GM11168 (cell line): ENCODE measurements around the gene CPA2.
"Not testable (repeated sequence)": the region's sequence is repeated elsewhere in the genome, so short reads cannot be mapped to it uniquely, and the experiment has no call there.

Experiments
- in situ Hi-C: fragments of 300-500 bp; cut with MboI; formaldehyde crosslinking; loops from one replicate; pipeline ENCODE4 v1.12.0; 2022; ENCODE audit warnings: low sequenced_read_pairs; ENCODE audit not compliant: unreplicated experiment

Gene CPA2

DNA sequence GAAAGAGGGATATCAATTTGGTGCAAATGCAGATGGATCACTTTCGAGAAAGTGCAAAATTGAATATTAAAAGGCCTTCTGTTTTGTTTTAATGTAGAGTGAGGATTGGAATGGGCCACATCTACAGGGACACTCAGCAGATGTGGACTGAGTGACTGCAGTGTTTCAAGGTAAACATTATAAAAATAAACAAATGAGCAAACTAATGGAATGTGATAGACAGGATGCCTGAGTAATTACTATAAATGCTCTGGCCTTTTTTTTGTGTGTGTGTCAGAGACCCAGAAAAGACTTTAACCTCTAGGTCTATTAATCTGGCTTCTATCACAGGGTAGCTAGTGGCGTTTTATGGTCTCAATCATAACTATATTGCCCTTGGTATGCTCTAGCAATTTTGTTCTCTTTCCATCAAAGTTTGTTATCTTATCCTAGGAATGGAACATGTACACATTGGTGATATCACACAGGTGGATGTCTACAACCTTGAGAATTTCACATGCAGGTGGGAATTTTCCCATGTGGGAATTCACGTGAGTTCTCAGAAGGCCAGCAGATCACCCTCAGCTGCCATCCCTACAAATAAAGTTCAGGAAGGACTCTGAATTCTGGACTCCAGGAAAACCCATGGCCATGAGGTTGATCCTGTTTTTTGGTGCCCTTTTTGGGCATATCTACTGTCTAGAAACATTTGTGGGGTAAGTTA, at the start of gene CPA2:
TSS of gene CPA2 (plus strand) at position 606 of the 703 bp plus-strand sequence. CDS start at position 625, 19 bp downstream.
- in situ Hi-C loops = no loop called here

DNA sequence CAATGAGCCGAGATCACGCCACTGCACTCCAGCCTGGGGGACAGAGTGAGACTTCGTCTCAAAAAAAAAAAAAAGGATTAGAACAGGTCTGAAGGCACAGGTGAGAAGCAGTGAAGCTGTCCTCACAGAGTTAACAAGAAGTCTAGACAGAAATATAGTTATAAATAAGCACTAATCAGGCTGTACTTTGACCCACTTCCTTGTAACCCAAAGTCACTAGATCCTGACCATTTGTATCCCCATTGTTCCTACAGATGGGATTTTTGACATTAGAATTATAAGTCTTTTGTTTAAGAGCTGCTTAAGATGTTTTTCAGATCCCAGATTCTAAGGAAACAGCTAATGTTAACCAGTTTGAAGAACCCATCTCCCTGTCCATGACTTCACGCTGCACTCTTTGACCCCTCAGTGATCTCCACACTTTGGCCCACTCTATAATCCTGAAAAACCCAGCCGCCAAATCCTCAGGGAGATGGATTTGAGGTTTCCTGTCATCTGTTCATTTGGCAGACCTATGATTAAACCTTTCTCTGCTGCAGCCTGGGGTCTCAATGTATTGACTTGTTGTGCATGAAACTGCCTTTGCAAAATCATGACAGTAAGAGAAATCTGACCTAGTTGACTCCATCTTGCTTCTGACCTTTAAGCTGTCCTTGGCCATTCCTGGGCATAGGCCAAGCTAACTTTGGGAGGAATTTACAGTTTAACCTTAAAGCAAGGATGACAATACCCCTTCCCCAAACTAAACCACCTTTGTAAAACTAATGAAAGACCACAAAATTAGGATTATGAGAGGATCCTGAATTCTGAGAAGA, 47.6 kb upstream of the CPA2 start:
- in situ Hi-C loops = no loop called here

DNA sequence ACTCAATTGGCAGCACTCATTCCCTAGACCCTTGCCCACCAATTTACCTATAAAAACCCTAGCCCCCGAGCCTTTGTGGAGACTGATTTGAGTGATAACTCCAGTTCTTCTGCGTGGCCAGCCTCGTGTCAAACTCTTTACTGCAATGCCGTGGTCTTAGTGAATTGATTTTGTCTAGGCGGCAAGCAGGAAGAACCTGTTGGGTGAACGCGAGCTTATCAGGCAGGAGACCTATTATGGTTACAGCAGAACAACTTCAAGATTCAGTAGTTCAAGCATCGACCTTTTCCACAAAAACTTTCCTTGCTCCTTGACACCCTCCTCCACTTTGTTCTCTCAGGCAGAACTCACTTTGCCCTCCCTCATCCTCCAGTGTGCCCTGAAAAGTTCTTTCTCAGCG, 46.8 kb upstream of the CPA2 start:
- in situ Hi-C loops = no loop called here

DNA sequence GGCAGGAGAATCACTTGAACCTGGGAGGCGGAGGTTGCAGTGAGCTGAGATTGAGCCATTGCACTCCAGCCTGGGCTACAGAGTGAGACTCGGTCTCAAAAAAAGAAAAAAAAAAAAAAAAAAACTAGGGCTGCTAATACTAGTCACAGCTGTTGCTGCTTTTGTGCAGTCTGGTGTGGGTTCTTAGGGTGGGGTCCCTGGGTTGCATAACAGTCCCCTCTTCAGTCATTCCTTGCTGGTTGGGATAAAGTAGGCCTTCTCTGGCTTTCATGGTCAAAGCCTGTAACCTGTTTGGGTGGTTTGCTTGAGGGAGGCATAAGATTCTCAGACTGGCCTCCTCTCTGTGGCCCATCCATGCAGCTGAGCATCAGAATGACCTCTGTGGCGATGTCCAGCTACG, 44.9 kb upstream of the CPA2 start:
- in situ Hi-C loops = no loop called here

DNA sequence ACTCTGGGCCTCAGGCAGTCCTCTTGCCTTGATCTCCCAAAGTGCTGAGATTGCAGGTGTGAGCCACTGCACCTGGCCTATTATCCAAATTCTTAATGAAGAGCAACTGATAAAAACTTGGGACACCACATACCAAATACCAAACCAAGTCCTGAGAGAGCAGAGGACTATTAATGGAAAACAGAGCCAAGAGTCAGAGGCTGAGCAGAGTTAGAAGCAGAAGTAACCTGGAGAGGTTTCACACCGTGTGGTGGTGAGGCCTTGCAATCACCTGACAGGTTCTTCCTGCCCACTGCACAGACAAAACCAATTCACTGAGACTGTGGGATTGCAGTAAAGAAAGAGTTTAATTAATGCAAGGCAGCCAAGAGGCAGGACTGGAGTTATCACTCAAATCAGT, 43.0 kb upstream of the CPA2 start:
- in situ Hi-C loops = no loop called here

DNA sequence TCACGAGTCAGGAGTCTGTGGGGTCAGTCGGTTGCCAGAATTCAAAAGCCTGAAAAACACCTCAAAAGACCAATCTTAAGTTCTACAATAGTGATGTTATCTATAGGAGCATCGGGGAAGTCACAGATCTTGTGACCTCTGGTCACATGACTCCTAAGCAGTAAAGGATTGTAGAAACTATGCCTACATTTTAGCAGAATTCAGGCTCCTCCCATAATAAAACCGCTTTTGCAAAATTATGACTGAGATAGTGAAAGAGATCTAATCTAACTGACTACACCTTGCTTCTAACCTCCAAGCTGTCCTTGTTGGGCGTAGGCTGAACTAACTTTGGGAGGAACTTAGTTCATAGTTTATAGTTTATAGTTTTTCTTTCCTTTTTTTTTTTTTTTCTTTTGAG, 42.5 kb upstream of the CPA2 start:
- in situ Hi-C loops = no loop called here

DNA sequence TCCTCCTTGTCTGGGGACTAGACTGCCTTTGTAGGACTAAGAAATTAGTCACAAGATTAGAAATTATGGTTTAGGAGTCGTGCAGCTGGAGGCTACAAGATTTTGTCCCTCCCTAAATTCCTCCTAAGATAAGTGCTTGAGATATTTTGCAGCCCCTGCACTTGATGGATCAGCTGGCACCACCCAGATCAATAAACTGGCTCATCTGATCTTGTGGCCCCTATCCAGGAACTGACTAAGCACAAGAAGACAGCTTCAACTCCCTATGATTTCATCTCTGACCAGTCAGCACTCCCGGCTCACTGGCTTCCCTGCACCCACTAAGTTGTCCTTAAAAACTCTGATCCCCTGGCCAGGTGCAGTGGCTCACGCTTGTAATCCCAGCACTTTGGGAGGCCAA, 41.7 kb upstream of the CPA2 start:
- in situ Hi-C loops = not testable (repeated sequence)

DNA sequence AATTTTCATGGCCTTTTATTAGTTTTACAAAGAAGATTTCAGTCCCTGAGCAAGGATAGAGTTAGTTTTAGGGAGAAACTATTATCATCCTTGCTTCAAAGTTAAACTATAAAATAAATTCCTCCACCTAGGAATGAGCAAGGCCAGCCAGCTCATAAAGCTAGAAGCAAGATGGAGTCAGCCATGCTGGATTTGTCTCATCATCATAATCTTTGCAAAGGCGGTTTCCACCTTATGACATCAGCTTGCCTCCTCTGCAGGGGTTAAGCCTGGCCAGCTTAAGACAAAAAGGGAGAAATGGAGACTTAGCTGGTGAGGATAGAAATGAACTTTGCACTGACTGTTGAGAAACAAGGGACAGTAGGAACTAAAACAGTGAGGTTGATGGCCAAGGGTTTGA, 40.3 kb upstream of the CPA2 start:
- in situ Hi-C loops = no loop called here

DNA sequence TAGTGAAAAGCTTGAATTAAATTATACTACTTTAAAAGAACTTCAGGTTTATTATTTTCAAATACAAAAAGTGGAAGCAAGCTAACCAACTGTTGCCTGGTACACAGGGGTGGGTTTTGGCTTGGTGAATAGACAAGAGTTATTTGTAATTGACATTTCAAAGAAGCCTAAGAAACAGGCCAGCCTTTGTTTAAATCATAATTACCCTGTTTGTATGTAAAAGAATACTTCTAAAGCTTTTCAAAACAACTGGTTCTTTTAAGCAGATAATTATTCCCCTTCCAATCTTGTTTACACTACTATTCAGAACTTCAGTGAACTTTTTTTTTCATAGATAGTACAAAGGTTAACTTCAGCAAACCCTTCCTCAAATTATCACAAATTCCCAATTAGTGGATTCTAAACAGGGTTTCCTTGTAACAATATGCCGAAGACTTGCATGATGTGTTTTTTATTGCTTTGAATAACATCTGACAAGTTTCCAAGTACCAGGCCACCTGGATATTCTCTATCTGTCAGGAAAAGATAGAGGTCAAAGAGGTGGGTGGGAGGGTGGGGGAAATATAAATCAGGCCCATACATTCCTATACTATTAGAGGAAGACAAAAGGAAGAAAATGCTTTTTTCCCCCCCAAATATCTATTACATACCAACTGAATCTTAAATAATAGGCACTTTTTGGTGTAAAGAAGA, 38.6 kb upstream of the CPA2 start:
- in situ Hi-C loops = no loop called here

DNA sequence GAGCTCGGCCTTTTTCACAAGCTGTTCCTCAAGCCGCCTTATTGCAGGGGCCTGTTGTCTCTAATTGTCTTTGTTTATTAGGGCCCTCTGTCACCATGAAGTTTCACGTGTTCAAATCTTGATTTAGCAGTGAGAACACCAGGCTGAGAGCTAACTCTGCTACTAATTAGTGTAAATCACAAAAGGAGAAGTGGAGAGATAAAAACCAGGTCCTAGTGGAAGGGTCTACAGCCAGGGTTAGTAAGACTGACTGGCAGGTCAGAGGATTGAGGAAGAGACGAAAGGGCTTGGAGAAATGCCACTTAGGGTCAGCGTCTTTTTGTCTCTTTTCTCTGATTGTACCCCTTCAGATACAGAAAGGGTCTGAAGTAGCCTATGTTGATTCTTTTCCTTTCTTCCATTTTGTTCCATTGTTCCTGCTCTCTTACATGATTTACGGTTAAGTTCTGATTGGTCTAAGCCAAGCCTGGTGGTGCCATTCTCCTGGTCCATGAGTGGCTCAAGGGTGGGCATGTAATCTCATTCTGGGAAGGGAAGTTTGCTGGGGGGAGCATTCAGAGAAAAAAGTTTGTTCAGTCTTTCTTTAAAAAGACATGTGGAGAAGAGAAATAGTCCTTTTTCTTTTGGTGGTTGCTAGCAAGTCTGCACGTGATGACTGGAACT, 37.7 kb upstream of the CPA2 start:
- in situ Hi-C loops = no loop called here

DNA sequence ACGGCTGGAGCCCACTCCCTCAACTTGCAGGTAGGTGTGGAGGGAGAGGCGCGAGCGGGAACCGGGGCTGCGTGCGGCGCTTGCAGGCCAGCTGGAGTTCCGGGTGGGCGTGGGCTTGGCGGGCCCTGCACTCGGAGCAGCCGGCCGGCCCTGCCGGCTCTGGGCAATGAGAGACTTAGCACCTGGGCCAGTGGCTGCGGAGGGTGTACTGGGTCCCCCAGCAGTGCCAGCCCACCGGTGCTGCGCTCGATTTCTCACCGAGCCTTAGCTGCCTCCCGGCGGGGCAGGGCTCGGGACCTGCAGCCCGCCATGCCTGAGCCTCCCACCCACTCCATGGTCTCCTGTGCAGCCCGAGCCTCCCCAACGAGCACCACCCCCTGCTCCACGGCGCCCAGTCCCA, 36.7 kb upstream of the CPA2 start:
- in situ Hi-C loops = not testable (repeated sequence)

DNA sequence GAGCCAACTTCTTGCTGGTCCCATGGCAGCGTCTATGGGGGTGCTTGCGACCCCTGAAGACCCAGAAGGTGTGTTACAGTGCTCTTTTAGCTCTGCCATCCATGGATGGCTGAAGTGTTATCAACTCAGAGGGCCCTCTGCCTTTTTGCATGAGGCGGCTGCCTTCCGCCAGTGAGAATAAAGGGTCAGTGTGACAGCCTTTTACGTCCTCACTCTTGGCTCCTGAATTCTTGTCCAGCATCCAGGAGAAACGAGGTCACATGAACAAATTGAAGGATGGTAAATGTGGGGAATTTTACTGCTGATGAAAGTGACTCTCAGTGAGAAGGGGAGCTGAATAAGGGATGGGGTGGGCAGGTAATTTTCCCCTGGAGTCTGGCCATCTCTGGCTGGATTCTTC, 34.9 kb upstream of the CPA2 start:
- in situ Hi-C loops = no loop called here

DNA sequence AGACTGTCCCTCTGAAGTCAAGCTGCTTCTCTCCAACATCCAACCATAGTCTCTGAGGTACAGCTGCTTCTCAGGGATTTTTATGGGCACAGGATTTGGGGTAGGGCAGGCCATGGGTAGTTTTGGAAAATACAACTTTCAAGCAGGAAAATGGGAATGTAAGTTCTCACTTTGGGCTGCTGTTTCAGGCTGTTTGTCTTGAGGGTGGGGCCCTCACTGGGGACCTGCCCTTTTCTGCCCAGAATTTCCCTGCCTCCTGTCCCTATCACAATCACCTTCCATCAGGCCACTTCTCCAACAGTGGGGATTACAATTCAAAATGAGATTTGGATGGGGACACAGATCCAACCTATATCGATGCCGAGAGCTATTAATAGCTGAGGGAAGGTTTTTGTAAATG, 34.5 kb upstream of the CPA2 start:
- in situ Hi-C loops = no loop called here

DNA sequence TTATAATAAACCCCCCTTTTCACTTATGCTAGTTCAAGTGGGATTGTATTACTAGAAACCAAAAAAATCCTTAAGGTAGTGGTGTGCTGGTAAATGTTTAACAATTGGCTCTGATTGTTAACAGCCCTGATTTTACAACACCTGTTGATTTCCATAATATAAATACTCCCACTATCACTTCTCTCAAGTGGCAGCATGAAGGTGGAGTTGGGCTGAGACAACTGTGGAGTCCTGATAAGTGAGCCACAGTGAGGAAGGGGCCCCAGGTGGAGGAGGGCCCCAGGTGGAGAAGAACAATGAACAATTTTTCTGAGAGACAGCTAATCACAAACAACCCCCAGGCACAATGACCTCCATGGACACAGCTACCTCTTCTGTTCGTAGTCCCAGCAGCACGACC, 32.6 kb upstream of the CPA2 start:
- in situ Hi-C loops = no loop called here

DNA sequence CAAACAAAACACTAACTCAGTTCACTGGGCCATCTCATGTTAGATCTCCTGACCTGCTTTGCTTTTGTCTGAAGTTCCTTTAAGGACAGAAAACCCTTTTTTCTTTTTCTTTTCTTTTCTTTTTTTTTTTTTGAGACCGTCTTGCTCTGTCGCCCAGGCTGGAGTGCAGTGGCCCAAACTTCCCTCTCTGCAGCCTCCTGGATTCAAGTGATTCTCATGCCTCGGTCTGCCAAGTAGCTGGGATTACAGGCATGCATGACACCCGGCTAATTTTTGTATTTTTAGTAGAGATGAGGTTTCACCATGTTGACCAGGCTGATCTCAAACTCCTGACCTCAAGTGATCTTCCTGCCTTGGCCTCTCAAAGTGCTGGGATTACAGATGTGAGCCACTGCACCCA, 30.3 kb upstream of the CPA2 start:
- in situ Hi-C loops = not testable (repeated sequence)

DNA sequence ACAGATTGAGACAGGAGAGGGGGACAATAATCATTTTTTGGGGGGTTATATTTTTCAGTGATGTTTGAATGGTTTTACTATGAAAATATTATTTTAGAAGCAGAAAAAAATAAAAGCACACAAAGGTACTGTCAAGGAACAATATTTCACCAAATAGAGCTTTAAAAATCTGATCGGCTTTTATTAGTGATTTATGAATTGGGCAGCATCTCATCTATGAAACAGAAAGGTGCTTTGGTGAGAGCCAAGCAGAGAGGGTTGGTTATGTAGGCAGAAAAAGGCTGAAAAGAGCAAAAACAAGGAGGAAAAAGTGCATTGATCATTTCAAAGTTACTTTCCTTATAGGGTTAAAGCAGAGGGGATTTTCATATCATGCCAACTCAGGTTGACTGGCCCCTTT, 26.4 kb upstream of the CPA2 start:
- in situ Hi-C loops = no loop called here

DNA sequence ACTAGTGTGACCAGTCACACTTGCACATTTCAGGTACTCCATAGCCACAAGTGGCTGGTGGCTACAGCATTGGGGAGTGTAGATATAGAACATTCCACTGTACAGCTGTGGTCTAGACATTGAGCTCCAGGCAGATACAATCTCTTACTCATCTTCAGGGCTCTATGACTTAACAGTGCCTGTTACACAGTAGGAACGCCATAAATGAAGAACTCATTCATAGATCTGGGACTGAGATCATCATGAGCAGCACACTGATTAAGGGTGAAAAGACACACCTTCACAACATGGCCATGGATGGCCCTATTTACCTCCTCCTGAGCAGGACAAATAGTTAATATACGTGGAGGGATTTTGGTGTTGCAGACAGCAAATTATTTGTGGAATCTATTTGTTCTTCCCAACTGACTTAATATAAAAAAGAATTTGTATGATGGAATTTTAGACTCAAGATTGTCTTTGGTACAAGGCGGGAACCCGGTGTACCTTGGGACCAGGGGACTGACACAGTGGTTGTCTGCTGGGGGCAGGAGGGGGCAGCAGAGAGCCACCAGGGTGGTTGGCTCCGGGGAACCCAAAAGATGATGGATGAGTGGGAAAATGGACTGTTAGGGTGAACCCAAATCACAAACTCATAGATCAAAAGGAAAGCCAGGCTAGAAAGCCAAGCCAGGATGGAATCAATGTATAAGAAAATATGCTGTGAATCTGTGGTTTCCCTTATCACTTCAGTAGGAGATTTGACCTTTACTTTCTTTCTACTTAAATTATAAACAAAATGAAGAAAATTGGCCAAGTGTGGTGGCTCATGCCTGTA, 24.3 kb upstream of the CPA2 start:
- in situ Hi-C loops = no loop called here

DNA sequence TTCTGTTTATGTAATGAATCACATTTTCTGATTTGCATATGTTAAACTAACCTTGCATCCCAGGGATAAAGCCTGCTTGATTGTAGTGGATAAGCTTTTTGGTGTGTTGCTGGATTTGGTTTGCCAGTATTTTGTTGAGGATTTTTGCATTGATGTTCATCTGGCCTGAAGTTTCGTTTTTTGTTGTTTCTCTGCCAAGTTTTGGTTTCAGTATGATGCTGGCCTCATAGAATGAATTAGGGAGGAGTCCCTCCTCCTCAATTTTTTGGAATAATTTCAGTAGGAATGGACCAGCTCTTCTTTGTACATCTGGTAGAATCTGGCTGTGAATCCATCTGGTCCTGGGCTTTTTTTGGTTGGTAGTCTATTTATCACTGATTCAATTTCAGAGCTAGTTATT, 23.2 kb upstream of the CPA2 start:
- in situ Hi-C loops = not testable (repeated sequence)

DNA sequence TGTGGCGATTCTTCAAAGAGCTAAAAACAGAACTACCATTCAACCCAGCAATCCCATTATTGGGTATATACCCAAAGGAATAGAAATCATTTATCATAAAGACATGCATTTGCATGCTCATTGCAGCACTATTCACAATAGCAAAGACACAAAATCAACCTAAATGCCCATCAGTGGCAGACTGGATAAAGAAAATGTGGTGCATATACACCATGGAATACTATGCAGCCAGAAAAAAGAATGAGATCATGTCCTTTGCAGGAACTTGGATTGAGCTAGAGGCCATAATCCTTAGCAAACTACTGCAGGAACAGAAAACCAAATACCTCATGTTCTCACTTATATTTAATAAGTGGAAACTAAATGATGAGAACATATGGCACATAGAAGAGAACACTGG, 20.2 kb upstream of the CPA2 start:
- in situ Hi-C loops = not testable (repeated sequence)

DNA sequence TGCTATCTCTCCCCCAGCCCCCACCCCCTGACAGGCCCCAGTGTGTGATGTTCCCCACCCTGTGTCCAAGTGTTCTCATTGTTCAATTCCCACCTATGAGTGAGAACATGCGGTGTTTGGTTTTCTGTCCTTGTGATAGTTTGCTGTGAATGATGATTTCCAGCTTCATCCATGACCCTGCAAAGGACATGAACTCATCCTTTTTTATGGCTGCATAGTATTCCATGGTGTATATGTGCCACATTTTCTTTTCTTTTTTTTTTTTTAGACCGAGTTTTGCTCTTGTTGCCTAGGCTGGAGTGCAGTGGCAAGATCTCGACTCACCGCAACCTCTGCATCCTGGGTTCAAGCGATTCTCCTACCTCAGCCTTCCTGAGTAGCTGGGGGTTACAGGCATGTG, 17.8 kb upstream of the CPA2 start:
- in situ Hi-C loops = not testable (repeated sequence)
